Epithelial cell of esophagus (primary cell): Measurements from ENCODE around the gene METTL17.

Experiments used
- DNase-seq: peaks from one replicate; pipeline ENCODE4 v3.0.0; 2010; ENCODE audit warnings: low read depth
- H3K4me3 ChIP-seq: 2 replicates; pipeline ENCODE4 v1.5.1; 2011; ENCODE audit warnings: mild to moderate bottlenecking, low read length, control low read depth
- TF ChIP-seq, protein P1 (sequence below): IDR thresholded peaks from 2 replicates; pipeline ENCODE4 v1.5.1; 2011; ENCODE audit warnings: low read depth, mild to moderate bottlenecking, low read length, control low read depth, inconsistent platforms; ENCODE audit not compliant: insufficient read depth; ENCODE audit errors: missing control alignments

METTL17 gene

DNA sequence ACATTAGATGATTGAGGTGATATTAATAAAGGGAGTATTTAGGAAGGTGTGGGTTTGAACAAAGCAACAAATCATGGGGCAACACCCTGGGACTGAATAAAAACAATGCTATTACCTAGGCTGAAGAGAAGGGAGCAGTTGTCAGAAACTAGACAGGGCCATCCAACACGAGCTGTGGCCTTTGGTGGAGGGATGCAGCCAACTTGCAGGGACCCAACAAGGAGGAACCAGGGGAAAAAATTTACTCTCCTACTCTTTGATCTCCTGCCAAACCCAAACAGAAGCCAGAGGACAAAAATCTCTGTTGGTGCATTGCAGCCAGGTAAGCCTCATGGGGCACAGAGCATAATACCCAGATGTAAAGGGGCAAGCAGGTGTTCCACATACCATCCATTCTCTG is 21.4 kb downstream of the METTL17 start:
- H3K4me3 ChIP-seq = no peak overlapping the region
- TF ChIP-seq, protein P1, sequence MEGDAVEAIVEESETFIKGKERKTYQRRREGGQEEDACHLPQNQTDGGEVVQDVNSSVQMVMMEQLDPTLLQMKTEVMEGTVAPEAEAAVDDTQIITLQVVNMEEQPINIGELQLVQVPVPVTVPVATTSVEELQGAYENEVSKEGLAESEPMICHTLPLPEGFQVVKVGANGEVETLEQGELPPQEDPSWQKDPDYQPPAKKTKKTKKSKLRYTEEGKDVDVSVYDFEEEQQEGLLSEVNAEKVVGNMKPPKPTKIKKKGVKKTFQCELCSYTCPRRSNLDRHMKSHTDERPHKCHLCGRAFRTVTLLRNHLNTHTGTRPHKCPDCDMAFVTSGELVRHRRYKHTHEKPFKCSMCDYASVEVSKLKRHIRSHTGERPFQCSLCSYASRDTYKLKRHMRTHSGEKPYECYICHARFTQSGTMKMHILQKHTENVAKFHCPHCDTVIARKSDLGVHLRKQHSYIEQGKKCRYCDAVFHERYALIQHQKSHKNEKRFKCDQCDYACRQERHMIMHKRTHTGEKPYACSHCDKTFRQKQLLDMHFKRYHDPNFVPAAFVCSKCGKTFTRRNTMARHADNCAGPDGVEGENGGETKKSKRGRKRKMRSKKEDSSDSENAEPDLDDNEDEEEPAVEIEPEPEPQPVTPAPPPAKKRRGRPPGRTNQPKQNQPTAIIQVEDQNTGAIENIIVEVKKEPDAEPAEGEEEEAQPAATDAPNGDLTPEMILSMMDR = no peak
- no peak for DNase-seq

- TF ChIP-seq, protein P1 = peak; percentile 95
- no peak overlapping the region for H3K4me3 ChIP-seq
- peak; percentile 88 for DNase-seq
Observed at GRCh38 chr14:21014761-21015190, 25.0 kb downstream of the METTL17 start.

DNA sequence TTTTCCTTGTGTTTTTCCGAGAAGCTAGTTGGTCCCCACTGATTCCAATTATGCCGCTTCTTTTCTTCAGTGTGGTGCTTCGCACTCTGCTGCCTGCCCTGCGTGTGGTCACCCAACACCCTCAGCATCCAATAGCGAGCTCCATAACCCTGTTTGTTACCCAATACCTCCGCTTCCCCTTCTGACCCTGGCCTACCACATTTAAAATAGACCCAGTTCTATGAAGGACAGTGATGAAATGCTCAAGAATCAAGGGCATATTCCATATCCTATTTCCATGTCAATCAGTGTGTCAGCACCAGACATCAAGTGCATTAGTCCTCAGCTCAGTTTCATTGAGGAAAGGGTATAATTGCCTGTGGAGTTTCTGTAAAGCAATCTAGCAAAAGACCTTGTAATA is 25.5 kb downstream of the METTL17 start:
- no peak for DNase-seq
- H3K4me3 ChIP-seq = no peak overlapping the region
- TF ChIP-seq, protein P1 = no peak

DNA sequence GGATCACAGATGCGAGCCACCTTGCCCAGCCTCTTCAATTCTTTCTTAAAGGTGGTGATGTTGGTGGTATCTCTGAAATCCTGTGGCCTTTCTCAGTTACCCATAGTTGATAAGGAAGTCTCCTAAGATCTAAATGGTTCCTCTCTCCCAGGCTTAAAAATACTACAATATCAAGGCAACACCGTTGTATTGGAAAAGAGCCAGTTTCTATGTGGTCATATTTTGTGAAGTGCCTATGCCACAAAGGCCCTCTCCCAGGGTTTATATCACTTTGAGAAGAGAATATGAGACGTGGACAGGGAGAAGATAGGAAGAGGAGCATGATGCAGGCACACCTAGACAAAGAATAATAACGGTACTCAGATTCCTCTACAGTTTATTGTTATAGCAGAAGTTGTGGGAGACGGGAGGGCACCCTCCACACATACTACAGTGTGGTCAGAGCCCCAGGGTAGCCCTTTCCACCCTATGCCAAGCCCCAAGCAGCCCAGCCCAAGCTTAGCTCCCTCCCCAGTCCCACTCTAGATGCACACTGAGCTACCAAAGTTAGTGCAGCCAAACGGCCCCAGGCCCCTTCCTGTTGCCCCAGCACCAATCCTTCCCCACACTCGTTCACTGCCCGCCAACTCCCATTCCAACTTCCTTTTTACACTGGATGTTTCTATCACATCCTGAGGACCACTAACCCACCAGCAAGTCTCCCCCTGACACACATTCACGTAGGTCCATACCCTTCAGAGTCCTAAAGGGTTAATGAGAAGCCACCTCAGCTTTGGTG is 26.8 kb downstream of the METTL17 start:
- DNase-seq = no peak
- TF ChIP-seq, protein P1 = no peak

DNA sequence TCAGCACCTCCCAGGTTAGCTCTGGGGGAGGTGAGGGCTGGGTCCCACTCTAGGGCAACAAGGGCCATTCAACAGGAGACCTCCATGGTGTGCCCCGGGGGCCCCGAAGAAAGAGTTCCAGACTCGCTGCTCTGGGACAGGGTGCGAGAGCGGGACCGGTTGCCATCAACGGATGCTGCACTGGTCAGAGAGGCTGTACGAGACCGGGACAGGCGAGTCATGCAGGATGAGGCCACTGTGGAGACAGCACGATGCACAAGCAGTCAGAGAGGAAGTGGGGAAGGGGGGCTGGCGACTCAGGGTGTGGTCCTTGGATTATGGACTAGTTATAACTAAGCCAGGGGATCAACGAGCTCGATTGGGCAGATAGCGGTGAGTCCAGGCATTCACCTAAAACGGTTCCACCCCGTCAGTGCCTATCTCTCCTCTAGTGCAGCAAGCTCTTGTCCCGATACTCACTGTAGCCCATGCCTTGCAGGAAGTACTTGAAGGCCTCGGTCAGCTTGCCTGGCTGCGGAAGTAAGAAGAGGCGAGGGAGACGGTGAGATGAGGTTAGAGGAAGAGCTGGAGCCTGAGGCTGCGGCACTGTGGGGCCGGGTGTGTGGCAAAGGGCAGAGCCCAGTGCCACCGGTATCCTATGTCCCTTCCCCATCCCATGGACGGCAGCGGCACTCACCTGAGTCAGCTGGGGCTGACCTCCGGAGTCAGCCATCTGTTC is 27.9 kb downstream of the METTL17 start:
- DNase-seq = no peak
- TF ChIP-seq, protein P1 = no peak

More for the DNA sequence above, 26.8 kb downstream of the METTL17 start:
- H3K4me3 ChIP-seq = no peak overlapping the region

GRCh38 chr14:21018286-21018685 is 28.5 kb downstream of the METTL17 start:
- TF ChIP-seq, protein P1 = no peak

More for the DNA sequence above, 27.9 kb downstream of the METTL17 start:
- no peak overlapping the region for H3K4me3 ChIP-seq

More at GRCh38 chr14:21018286-21018685, 28.5 kb downstream of the METTL17 start:
- H3K4me3 ChIP-seq = no peak overlapping the region
- DNase-seq = no peak
